HG03066 (cell line): ENCODE data around the gene SHQ1.
"Not testable (repeated sequence)": the region's sequence is repeated elsewhere in the genome, so short reads cannot be mapped to it uniquely, and the experiment has no call there.

Experiments used
- ATAC-seq: cut with Tn5 transposase; IDR thresholded peaks from one replicate; pipeline ENCODE4 v1.9.1; 2021; ENCODE audit warnings: low read depth; ENCODE audit not compliant: unreplicated experiment

The SHQ1 gene

DNA sequence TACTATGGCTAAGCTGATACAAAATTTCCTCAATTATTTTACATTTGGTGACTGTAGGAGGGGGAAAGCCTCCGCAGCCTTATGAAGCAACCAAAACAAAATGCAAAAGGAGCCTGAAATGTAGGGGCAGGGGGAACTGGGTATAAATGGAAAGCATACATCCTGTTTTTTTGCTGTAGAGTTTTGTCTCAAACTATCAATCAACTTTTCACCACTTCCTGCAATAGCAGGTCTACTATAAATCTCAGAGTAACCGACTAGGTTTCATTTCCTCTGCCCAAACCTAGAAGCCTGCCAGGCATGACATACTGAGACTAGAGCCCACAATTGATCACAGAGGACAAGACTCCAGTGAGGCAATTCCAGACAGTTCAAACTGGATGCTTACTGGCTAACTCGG is 91.3 kb downstream of the SHQ1 start:
- ATAC-seq, result peak; percentile 100

DNA sequence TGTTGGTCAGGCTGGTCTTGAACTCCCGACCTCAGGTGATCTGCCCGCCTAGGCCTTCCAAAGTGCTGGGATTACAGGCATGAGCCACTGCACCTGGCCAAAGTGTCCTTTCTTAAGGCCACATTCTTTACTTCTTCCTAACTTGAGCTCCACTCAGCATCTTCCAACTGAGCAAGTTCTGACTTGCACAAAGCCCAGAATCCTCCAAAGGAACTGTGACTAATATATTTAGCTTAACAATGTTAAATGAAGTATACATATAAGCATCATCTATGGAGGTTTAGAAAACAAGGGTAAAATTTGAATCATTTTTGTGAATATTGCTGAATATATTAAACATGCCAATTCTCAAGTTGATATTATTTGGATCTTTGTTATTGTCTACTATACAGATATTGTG is 93.7 kb downstream of the SHQ1 start:
- ATAC-seq, result no peak

DNA sequence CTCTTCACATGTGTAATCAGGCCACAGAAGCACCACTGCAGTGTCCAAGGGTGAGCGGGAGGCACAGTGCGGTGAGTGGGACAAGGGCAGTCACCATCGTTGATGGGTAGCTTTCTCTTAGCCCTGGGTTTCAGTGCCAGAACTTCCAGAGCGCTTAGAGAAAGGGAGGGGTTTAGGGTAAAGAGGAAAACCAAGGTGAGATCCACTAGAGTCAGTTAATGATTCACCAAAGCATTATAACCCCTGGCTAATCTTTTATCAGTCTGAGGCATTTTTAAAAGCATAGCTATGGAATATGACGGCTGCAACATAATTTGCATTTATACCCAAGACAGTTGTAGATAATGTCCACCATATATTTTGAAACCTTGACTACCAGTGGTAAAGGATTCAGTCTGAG is 94.8 kb downstream of the SHQ1 start:
- no peak for ATAC-seq

DNA sequence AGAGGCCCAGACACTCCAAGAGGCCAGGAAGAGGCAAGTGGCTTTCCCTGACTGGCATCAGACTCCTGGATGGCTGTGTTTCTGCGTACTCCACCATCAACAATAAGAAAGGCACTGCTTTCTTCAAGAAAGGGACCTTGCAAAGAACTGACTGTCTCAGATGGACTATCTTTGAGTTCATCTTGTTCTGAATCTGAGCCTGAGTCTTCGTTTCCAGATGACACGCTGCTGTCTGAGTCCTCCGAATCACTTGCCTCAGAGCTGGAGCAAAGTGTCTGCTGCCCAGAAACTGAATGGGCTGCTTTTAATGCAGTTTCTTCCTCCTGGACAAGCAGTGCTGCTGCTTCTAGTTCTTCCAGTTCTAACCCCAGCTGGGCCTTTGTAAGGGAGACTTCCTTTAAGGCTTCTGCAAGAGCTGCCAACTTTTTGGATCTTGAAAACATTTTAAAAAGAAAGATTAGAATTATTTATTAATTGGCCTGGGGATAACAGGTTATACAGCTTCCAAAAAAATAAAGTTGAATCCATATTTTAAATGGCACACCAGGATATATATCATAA is 97.8 kb downstream of the SHQ1 start:
- ATAC-seq, result no peak

DNA sequence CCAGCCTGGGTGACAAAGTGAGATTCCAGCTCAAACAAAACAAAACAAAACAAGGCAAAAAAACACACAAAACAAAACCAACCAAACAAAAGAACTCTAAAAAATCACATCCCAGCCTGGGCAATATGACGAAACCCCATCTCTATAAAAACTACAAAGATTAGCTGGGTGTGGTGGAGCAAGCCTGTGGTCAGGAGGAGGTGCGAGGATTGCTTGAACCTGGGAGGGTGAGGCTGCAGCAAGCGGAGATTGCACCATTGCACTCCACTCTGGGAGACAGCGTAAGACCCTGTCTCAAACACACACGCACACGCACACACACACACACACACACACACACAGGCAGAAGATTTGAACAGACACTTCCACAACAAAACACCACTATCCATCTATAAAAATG is 99.6 kb downstream of the SHQ1 start:
- ATAC-seq, result no peak

DNA sequence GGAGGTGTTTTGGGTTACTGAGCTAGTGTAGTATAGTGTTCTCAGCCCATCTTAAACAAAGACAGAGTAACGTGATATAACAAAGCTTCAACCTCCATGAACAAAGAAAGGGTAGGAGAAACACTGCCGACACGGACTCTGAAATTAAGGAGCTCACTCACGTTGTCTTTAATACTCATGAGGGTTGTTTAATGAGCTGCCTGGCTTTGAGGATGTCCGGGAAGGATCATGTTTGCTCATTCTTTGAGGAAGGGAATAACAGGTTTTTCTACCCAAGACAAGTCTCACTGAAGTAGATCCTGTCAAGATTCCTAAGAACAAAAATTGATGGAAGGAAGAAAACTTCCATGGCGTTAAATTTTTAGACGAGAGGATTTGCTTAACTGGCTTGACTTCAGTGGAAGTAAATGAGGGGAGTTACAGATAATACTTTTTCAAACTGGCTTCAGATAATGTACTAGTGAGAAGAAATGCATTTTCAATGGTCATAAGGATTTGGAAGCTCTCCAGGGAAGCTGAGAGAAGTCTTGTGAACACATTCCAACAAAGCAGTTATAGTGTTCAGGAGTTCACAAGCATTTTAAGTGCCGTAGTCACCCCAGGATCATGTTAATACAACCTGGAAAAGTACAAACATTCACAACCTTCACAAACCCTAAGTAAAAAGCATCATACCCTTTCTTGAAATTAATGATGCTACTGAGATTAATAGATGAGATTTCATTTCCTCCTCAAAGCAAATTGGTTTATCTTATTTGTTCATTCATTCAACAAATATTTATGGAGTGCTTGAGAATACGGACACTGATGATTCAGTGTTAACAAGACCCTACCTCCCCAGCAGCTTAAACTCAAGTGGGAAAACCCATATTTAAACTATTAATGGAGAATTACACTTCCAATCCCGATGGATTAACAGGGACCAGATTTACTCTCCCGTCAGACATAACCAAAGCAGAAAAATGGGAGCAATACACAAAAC is 101.5 kb downstream of the SHQ1 start:
- no peak for ATAC-seq

DNA sequence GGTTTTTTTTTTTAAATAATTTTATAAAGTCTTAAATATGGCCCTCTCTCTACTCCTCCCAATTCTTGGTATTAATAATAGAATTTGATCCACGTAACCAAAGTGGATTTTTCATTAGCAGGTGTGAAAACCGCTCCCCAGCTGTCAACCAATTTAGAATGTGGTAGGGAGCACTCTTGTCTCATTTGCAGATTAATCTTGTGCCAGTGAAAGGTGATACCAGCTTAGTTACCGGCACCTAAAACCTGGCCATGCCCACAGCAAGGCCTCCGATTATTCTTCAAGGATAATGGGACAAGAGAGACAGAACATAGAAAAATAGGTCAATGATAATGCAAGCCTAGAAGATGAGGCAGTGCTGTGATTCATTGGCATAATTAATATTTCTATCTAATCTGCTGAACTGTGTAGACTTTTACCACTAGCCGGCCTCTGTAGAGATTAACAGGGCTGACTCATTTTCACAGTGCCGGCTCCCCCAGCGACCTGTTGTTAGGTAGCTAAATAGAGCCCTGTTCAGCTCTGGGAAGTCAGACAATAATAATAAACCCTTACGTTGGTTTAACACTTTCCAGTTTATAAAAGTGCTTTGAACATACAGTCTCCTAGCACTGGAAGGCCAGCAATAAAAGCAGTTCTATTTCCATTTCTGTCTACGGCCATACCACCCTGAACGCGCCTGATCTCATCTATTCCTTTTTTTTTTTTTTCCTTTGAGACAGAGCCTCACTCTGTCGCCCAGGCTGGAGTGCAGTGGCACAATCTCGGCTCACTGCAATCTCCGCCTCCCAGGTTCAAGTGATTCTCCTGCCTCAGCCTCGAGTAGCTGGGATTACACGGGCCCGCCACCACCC is 102.9 kb downstream of the SHQ1 start:
- no peak for ATAC-seq

DNA sequence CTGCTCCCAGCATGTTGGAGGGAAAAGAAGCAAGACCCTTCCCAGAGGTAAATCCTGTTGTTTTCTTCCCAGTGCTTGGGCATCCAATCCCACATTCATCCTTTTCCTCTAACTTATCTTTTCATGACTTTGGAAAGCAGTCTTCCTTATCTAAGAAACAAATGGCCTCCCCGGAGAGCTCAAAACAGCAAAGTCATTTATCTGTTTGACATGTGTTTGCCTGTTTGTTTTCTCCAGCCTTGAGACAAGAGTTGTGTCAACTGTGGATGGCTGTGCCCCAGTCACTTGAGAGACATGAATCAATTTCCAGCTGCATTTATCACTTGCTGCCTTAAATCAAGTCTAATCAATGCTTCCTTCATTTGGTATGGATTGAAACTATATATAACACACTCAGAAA is 103.9 kb downstream of the SHQ1 start:
- no peak for ATAC-seq

DNA sequence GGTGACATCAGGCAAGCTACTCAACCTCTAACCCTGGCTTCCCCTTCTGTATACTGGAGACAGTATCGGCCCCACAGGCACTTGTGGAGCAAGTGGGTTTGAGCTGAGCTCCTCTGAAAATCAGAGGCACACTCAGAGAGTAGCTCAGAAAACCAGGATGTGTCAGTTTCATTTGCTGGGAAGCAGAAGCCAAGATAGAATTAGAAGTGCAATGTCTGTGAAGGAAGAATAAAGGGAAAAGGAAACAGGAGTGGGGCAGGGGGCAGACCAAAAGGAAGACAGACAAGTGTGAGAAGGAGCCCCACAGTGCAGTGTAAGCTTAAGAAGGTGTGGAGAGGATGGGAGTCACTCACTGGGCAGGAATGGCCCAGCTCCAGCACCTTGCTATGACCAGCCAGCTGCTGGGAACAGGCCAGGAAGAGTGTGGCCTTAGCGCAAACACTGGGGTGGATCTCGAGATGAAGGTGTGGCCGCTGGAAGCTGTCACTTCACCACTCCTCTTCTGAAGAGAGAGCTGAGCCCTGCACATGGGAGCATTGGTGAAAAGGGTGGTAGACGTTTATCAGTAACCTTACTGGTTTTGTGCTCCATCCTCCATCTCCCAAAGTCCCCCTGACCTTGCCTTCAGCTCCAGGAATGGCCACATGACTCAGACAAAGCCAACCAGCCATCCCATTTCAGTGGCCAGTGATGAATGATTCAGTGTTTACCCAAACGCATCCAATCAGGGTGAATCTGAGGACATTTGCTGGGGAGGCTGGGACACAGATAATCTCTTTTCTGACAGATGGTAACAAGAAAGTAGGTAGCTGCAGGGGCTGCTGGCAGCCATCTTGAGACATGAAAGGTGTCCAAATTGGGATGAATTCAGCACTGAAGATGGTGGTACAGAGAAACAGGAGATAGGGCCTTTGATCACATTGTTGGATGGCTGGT is 108.4 kb downstream of the SHQ1 start:
- ATAC-seq, result no peak

DNA sequence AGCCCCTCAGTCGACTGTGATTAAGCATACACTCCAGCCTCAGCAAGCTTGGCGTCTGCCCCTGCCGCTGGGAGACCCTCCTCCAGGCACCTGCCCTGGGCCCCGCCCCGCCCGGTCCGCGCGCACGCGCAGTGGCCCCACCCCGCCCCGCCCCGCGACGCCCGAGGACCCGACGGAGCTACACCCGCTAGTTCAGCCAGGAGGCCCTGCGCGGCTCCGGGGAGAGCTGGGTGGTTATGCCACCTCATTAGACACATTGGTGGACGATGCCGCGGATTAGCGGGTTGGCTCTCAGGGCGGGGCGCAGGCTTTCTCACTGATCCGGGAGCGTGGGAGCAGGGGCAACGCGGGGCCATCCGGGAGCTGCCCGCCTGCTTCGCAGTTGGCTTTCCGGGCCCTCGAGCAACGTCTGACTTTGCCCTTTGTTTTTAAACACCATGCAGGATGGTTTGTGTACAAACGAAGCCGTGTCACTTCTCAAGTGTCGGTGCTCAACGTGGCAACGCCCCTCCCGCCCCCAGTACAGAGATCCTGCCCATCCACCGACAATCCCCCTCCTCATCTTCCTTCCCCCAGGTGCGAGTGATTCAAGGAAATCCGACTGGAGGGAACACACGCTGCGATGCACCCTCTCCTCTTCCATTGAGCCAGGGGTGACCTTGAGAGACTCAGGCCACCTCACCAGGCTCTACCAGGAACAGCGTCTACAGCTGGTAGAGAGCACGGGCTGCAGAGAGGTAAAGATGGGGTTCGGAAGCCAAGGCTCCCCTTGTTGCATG is 109.3 kb downstream of the SHQ1 start:
- ATAC-seq, result peak; percentile 66

DNA sequence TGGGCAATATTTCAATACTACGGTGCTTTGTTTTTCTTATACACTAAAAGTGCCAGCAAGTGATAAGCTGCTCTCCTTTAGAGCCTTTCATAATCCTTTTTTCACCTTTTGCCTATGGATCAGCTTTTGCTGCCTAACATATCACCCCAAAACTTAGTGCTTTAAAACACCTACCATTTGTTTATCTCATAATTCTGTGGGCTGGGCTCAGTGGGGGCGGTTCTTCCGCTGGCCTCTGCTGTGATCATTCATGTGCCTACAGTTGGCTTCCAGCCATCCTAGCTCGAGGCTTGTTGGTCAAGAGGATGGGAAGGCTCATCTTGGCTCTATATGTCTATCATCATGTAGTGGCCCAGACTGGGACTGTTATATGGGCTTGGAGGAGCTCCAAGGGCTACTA is 113.2 kb downstream of the SHQ1 start:
- ATAC-seq, result not testable (repeated sequence)

DNA sequence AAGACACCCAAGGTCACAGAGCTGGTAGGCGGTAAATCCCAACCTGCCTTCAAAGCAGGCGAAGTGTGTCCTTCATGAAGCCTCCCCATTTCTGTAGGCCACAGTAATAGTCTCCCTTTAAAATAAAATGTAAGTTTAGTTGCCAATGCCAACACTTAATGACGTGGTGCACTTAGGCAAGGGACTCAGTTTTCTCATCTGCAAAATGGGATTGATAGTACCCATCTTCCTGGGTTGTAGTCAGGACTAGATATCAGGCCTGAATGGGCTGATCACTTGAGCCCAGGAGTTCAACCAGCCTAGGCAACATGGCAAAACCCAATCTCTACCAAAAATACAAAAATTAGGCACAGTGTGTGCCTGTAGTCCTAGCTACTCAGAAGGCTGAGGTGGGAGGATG is 114.6 kb downstream of the SHQ1 start:
- no peak for ATAC-seq

DNA sequence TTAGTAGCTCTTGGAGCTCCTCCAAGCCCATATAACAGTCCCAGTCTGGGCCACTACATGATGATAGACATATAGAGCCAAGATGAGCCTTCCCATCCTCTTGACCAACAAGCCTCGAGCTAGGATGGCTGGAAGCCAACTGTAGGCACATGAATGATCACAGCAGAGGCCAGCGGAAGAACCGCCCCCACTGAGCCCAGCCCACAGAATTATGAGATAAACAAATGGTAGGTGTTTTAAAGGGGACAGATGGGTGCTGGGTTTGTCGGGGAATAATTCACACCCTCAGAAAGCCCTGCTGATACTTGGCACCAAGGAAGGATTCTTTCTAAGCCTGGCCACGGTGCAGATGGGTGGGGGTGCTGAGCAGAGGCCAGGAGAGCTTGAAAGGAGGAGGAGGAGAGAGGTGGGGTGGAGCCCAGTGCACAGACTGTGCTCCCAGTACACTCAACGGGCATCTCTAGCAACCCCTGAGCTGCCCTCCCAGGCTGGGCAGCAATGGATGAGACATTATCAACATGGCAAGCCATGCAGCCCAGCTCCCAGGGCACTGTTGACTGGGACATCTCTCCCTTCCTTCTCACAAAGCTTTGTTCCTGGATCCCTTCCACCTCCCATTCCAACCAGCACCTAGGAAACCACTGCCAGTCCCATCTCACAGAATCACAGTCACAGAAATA is 115.4 kb downstream of the SHQ1 start:
- ATAC-seq, result not testable (repeated sequence)

DNA sequence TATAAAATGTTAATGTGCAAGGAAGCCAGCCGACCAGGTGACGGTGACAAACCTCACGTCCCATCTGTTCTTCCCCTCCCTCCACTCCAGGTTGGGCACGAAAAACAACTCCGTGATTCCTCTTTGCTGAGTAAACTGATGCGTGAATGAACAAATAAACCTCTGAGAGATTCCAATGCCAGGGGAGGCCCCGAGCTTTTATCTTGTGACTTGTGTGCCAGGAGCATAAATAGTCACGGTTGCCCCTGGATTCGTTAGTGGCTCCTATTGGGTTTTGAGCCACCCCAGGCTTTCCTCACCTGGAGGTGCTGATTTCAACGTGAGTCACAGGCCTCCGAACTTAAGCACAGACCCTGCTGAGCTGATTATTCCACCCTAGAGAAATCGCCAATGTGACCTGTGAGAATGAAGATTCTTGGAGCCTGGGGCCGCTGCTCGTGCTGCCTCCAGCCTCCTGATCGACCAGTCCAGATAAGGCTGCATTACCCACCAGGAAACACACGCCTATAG is 119.2 kb downstream of the SHQ1 start:
- ATAC-seq, result no peak

DNA sequence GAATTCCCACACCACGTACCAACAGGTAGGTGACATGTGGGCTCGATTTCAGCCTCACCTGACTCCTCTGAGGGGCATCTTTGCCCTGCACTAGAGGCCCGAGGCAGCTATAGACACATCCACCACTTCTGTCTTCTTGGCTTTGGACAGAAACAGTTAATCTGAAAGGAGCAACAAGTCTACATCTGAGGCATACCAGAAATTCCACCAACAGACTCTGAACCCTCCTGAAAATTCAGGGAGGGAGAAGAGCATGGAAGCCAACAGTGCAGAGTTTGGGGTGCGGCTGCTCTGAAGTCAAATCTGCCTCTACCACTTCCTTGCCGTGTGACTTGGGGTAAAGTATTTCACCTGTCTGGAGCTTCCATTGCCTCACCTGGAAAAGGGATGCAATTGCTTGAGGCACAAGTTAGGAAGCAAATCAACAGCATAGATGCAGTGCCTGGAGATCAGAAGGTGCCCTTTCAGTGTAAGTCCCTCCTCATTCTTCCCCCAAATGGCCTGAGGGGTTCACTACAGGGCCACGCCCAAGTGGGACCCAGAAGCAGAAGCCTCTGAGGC is 119.8 kb downstream of the SHQ1 start:
- ATAC-seq, result no peak

DNA sequence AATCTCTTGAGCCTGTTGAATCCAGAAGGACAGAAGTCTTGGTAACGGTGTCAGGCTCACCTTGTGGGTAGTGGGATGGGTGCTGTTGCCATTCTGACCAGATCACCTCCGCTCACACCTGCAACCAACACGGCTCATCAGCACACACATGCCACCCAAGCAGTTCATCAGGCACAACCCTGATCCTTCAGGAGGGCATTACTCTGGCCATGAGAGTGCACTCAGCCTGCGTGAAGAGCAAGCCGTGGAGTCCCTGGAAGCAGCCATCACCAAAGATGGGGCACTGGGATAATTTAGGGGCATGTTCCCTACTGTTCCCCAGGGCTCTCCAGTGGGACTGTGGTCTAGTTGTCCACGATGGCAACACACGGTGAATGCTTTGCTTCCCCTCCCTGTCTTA is 120.5 kb downstream of the SHQ1 start:
- ATAC-seq, result no peak

DNA sequence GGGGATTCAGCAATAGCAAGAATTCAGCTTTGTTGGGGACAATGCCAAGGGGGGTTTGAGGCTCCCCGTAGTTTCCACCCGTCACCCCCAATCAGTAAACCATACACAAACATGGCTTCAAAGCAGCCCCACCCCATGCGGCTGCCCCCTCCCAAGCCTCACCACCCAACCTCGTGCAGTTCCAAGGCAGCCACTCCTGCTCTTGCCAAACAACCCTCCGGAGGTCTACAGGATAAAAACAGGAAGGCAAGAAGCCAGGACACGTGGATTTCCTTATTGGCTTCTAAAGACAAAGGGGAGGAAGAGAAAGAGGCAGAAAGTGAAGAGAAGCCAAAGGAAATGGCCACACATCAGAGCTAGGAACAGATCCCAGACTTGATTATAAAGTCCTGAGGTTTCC is 121.1 kb downstream of the SHQ1 start:
- no peak for ATAC-seq

DNA sequence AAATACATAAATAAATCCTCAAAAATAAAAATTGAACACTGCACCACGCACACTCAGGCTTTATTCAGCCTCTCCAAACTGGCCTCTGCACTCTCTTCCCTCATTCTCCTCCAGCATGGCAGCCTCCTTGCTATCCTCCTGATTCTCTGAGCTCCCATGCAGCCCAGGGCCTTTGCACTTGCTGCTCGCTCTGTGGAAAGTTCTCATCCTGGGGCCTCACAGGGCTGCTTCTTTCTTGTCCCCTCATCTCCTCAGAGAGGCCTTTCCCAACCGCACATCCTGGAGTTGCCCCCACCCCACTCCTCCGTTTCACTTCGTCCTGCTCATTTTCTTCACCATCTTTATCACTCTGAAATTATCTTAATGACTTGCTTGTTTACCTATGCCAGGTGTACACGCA is 123.0 kb downstream of the SHQ1 start:
- ATAC-seq, result no peak
